HG03025 (cell line): ENCODE data around the gene MAST4.
"Not testable (repeated sequence)": the region's sequence is repeated elsewhere in the genome, so short reads cannot be mapped to it uniquely, and the experiment has no call there.

Experiments used
- ATAC-seq: cut with Tn5 transposase; IDR thresholded peaks from one replicate; pipeline ENCODE4 v1.9.1; 2021; ENCODE audit warnings: mild to moderate bottlenecking, moderate library complexity; ENCODE audit not compliant: unreplicated experiment, low FRiP score

Gene MAST4

GRCh38 chr5:66802941-66803340 lies 206.7 kb downstream of the MAST4 start:
- no peak for ATAC-seq

DNA sequence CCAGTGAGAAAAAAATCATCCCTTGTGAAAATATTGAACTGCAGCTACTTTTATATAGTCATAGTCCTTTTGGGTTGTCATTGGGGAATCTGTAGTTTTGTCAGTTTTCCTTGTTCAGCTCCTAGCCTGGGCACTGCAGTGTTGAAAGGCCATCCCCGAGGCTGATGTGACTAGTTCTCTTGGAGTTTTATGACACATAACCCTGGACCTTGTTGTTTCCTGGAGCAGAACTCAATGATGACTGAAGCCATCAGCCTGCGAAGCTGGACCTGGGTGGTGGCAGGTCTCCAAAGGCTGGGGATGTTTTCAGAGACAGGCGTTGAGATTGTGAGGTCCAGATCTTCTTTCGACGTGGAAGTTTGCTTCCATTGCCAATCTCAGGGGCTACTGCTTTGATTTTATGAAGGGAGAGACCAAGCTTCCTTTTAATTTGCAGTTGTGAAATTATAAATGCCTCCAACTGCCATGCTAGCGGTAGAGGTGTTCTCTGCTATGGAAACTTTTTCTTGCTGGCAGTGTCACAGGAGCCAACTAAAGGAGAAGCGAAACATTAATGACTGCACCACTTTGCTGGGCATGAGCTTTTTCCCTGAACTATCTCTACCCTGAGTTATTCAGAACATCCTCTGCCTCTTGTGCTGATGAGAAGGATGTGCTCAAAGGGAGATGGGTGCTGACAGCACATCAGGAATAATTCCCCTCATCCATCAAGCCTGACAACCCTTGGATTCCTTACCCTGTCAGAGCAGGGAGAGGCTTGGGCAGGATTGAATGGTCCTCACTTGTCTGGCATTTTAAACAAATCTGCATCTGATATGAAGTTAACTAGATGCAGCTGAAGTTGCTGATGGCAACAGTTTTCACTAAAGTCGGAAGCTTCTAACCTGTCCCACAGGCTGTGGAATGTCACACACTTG lies 209.6 kb downstream of the MAST4 start:
- ATAC-seq: no peak

DNA sequence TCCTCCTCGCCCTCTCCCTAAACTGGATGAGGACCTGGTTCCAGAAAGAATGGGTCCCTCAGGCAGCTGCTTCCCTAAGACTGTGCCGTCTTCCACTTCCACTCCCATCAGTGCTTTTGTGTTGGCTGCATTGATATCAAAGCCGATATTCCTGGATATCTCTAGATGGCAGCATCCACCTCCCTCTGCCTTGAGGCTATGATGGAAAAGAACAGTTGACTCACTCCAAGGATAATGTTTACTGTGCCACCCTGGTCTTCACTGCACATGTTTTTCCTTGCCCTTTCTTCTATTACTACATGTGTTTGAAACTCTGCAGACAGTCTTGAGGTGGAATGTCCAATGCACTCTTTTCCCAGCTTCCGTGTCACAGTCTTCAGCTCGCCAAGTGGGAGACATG lies 211.6 kb downstream of the MAST4 start:
- ATAC-seq: no peak

- ATAC-seq: no peak
Measured at GRCh38 chr5:66808663-66809062, 212.5 kb downstream of the MAST4 start.

- no peak for ATAC-seq
Measured at GRCh38 chr5:66810151-66810550, 214.0 kb downstream of the MAST4 start.

GRCh38 chr5:66810848-66811261 lies 214.7 kb downstream of the MAST4 start:
- ATAC-seq: no peak

DNA sequence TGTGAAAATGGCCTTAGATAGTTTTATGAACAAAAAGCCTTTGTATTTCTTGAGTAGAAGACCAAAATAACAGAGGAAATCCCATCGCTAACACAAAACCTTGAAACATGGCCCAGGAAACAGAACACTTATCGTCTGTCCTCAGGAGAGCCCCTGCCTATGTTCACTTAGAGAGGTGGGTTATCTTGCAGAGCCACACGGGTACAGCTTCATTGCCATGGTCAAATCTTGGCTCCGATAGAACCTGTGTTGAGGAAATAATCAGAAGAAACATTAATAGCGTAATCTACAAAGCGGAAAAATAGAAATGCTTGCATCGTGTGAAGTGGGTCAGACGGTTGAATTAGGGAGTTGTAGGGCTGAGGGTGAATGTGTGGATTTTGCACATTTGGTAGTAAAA lies 216.1 kb downstream of the MAST4 start:
- ATAC-seq: no peak

DNA sequence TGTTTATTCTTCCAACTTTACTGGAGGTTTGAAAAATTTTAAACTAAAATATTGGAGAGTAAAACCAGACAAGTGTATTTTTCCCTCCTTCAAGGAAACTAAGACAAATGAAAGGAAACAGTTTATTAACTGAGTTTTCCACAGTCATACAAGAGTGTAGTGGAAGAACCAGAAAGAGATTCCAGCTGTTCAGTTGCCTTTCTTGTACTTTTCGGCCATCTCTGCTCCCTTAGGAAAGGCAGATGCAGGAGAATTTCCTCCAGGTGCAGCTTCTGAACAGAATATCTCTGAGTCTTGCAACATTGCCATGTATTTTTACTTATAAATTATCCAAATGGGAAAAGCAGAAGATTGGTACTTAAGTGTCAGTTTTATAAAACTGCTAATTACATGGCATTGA lies 217.1 kb downstream of the MAST4 start:
- no peak for ATAC-seq

GRCh38 chr5:66814146-66814991 lies 218.2 kb downstream of the MAST4 start:
- ATAC-seq: no peak

DNA sequence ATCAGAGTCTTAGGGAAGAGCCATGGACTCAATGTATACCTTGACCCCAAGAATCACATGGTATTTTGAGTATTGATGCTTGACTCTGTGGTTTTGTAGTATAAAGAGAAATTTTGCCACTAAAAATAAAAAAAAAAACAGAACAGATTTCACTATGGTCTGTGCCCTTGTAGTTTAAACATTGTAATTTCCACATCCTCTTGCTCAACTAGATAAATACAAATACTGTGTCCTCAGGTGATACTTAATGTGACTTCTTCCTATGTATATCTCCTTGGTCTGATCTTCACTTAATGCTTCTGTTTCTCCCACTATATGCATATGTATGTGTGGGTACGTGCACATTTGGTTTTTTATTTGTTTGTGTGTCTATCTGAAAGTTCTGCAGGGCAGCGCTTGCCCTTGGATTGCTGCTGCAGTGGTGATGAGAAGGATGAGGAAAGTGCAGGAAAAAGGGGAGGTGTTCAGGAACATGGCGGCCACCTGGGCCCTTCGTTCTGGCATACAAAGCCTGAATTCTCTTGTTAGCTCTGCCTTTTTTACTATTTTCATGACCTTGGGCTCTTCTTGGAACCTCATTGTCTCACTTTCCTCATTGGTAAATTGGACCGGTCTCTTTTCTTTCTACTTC lies 222.2 kb downstream of the MAST4 start:
- ATAC-seq: no peak

- ATAC-seq: no peak
Measured at GRCh38 chr5:66818935-66819328, 222.7 kb downstream of the MAST4 start.

DNA sequence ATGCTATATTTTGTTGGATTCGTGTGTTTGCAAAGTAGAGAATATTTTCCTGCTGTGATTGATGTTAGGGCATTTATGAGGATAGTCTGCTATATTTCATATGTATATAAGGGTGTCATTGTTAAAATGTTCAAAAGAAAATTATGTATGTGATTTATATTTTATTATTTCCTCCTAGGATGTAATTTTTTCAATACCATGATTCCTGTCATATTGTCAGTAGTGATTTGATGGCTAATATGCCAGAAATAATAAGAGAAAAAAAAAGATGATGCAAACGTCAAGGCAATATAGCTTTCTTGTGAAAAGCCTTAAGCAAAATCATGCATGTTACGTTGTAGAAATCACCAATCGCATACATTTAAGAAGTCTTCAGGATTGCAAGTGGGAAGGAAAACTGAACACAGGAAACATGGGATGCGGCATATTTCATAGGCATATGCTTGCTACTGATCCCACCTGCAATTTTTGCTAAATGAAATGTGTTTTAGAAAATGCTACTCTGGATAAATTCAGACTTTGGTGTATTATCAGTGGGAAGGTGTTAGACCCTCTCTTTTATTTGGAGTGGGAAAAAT lies 224.5 kb downstream of the MAST4 start:
- ATAC-seq: no peak

DNA sequence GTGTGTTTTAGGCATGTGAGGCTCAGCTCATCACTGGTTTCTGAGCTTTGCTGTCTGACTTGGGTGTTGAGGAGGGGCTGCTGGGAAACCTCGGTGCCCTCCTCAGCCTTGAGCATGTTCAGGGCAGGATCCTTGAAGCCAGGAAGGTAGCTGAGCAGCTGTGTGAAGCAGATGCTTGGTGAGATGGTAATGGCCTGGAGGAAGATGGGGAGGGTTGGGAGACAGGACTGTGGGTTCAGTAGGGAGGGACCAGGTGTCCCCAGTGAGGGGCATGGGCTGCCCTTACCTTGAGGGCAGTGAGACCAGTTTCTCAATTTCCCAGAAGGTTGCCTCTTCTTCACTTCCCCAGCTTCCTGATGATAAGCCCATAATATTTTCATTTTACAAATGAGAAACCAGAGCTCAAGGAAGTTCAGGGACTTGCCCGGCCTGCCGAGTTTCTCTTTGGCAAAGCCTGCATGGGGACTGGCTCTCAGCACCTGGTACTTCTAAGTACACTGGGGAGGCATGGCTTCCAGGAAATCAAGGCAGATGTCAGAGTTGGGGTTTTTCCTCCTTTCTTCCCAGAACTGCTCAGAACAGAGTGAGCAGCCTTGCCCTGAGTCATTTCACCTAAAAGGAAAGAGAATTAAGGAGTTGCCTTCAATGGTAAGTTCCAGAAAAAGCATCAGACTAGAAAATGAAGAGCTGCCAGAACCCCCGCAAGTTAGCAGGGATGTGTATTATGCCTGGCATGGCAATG lies 225.7 kb downstream of the MAST4 start:
- ATAC-seq: no peak

DNA sequence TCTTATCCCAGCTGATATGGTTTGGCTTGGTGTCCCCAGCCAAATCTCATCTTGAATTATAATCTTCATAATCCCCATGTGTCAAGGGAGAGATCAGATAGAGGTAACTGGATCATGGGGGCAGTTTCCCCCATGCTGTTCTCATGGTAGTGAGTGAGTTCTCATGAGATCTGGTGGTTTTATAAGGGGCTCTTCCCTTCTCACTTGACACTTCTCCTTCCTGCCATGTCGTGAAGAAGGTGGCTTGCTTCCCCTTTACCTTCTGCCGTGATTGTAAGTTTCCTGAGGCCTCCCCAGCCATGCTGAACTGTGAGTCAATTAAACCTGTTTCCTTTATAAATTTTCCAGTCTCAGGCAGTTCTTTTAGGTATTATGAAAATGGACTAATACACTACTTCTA lies 226.7 kb downstream of the MAST4 start:
- not testable (repeated sequence) for ATAC-seq

DNA sequence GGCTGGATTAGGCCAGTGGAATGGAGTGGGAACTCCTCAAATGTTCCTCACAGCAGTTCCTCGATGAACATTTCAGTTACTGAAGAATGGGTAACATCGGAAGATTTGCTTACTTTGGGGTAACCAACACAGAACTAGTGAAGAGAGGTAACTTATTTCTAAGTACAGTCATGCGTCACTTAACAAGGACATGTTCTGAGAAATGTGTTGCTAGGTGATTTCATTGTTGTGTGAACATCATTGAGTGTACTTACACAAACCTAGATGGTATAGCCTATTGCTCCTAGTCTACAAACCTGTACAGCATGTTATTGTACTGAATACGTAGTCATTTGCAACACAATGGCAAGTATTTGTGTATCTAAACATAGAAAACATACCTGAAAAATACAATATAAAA lies 228.3 kb downstream of the MAST4 start:
- no peak for ATAC-seq

- no peak for ATAC-seq
Measured at GRCh38 chr5:66826263-66826662, 230.1 kb downstream of the MAST4 start.

DNA sequence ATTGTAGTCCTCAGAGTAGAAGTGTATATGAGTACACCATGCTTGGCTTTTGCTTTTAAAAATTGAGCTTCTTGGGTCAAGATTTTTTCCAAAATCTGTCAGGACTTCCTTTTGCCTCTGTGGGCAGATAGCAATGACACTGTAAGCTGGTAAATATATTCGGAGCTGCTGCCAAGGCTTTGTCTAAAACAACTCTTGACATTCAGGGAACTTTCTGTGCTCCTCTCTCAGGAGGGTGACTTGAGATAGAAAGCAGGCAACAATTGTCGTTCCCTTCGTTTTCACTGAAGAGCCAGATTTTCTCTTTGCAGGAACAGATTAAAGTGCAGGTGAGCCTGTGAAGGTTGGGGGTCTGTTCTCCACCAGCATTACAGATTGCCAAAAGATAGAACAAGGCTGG lies 230.5 kb downstream of the MAST4 start:
- no peak for ATAC-seq

DNA sequence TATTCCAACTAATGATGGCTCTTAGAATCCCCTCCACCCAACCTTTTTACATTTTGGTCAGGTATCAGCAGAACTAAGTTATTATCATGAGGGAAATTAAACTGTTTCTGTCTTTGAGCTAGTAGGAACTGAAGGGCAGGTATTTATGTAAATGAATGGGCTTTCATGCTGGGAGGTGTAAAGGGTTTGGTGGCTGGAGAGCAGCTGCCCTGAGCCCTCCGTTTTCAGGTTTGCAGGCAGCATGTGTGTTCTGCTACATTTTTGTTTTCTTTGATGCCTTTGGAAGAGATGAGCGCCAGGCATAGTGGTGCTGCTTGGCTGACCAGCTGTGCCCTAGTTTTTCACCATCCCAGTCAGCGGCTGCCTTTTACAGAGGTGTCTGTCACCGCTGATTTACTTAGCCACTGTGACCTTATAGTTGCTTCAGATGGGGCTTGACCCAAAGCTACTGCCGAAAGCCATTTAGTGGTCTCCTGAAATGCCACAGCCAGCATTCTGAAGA lies 231.9 kb downstream of the MAST4 start:
- ATAC-seq: peak; percentile 20

DNA sequence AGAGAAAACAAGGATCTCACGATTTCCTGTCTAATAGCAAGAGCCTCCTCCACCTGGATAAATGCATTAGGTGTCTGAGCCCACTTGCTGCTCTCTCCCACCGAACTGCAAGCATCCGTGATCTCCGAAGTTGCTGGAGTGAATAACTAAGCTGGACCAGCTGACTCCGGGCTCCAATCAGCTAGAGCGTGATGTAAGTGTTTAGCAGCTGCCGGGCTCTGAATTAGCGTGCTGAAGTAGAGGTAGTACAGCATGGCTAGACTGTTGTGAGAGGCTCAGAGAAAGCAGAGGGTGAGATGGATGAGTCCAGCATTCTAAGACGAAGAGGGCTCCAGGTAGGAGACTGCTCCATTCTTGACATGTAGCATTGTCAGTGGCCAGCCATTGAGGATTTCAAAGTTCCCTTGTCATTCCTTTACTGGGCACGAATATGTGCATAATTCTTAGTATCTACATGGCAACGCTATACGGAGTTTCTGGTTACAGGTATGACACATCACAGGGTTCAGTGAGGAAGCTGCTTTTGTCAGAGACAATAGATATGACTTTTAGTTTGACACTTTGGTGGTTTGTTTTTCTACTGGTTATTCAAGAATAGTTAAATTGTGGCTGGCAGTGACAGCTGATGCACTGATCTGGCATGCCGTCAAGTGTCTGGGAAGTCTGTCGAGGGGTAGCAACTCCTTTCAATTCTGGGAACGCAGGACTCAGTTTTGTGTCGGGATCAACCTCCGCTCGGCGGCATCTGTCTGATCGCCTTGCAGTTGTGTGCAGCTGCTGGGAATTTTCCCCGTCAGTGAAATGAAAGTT lies 232.6 kb downstream of the MAST4 start:
- peak; percentile 84 for ATAC-seq
